CD4-positive, alpha-beta memory T cell (primary cell): Measurements from ENCODE around the gene MCF2L. TPM values are rescaled to one million over a fixed set of nuclear protein-coding genes. Genes with fewer than 3 reads are reported as not detected.

Experiments used
- CTCF ChIA-PET: fragments of 350-600 bp; sonication (Branson Sonifier 250); formaldehyde crosslinking; loops from one replicate; lab custom pipeline; 2021; ENCODE audit warnings: inconsistent platforms; ENCODE audit not compliant: partially characterized antibody; lab: Charles Lee
- POLR2A ChIA-PET: fragments of 350-600 bp; sonication (Branson Sonifier 250); formaldehyde crosslinking; loops from one replicate; lab custom pipeline; 2021; ENCODE audit not compliant: partially characterized antibody; lab: Charles Lee
- DNase-seq, 5 donors: peaks; one replicate each; pipeline versions ENCODE4 v3.0.0 to v3.0.0-alpha.2; 2020 to 2022; ENCODE audit warnings: mixed read lengths in 1 of 5
- H3K27ac ChIP-seq: one replicate; pipeline ENCODE4 v1.7.0; 2013; ENCODE audit warnings: low read depth, low read length
- H3K27me3 ChIP-seq: 2 replicates; pipeline ENCODE4 v1.7.0; 2013; ENCODE audit warnings: mild to moderate bottlenecking, low read length, moderate library complexity; ENCODE audit not compliant: insufficient read depth
- H3K36me3 ChIP-seq: 2 replicates; pipeline ENCODE4 v1.7.0; 2013; ENCODE audit warnings: mild to moderate bottlenecking, low read length, moderate library complexity; ENCODE audit not compliant: insufficient read depth
- H3K4me1 ChIP-seq: 2 replicates; pipeline ENCODE4 v1.7.0; 2013; ENCODE audit warnings: mild to moderate bottlenecking, low read length, moderate library complexity; ENCODE audit not compliant: insufficient read depth
- H3K4me3 ChIP-seq, 2 donors: one replicate each; pipeline ENCODE4 v1.7.0; 2013; ENCODE audit warnings: low read length in 2 of 2, mild to moderate bottlenecking in 1 of 2
- H3K9me3 ChIP-seq, 2 donors: one replicate each; pipeline ENCODE4 v1.7.0; 2013; ENCODE audit warnings: low read length in 2 of 2, control low read depth in 1 of 2; ENCODE audit not compliant: control insufficient read depth in 1 of 2
- H3K27ac Mint-ChIP-seq, 7 donors: one replicate each; pipeline ENCODE4 v1.8.0; 2020 to 2021; ENCODE audit warnings: mixed read lengths in 7 of 7, mild to moderate bottlenecking in 6 of 7, inconsistent platforms in 3 of 7, moderate library complexity in 3 of 7
- H3K27me3 Mint-ChIP-seq, 2 donors: one replicate each; pipeline ENCODE4 v1.8.0; 2020 to 2021; ENCODE audit warnings: mixed read lengths in 2 of 2
- H3K36me3 Mint-ChIP-seq, 2 donors: one replicate each; pipeline ENCODE4 v1.8.0; 2020 to 2021; ENCODE audit warnings: mixed read lengths in 2 of 2, inconsistent platforms in 1 of 2, mild to moderate bottlenecking in 1 of 2
- H3K4me1 Mint-ChIP-seq, 4 donors: one replicate each; pipeline ENCODE4 v1.8.0; 2020 to 2021; ENCODE audit warnings: mixed read lengths in 4 of 4, mild to moderate bottlenecking in 1 of 4
- H3K4me3 Mint-ChIP-seq, 8 donors: one replicate each; pipeline ENCODE4 v1.8.0; 2020 to 2021; ENCODE audit warnings: mixed read lengths in 8 of 8, mild to moderate bottlenecking in 7 of 8, moderate library complexity in 6 of 8, inconsistent platforms in 3 of 8
- H3K9me3 Mint-ChIP-seq, 8 donors: one replicate each; pipeline ENCODE4 v1.8.0; 2020 to 2021; ENCODE audit warnings: mixed read lengths in 8 of 8, mild to moderate bottlenecking in 5 of 8, inconsistent platforms in 3 of 8, moderate library complexity in 1 of 8
- intact Hi-C: fragments of 100-400 bp; cut with micrococcal nuclease; formaldehyde crosslinking; loops from one replicate; pipeline ENCODE4 v1.15.1; 2023
- polyA plus RNA-seq, 2 donors: library from polyadenylated mRNA; unstranded; fragments of 300-500 nt; fragmentation: Illumina TruSeq; gene quantifications; one replicate each; pipeline ENCODE4 v1.2.3, GENCODE V29; 2021
- total RNA-seq, 2 experiments: library from RNA; stranded (reverse); gene quantifications; one replicate each; pipeline ENCODE4 v1.2.3, GENCODE V29; 2021

The MCF2L gene
- total and polyA plus RNA-seq, 4 experiments from 2014 or later: 0.15 to 18.9 (median 10.4) TPM

GRCh38 chr13:113086031-113086750, 117.2 kb downstream of the MCF2L start:
- H3K27ac Mint-ChIP-seq: no peak overlapping the region
- no peaks in the 10 kb centered on the region for H3K4me1 Mint-ChIP-seq
- H3K27me3 Mint-ChIP-seq: no peaks in the 10 kb centered on the region
- no peaks in the 10 kb centered on the region for H3K36me3 ChIP-seq
- no peak overlapping the region for H3K4me3 Mint-ChIP-seq
- no peak overlapping the region for H3K27ac ChIP-seq
- peaks cover 0 to 2% (median 0%) of the 10 kb centered on the region in 8 donors for H3K9me3 Mint-ChIP-seq
- H3K36me3 Mint-ChIP-seq: peaks cover 2 to 9% of the 10 kb centered on the region in 2 donors
- no peaks in the 10 kb centered on the region for H3K27me3 ChIP-seq
- H3K4me3 ChIP-seq: no peak overlapping the region
- H3K9me3 ChIP-seq: no peaks in the 10 kb centered on the region
- POLR2A ChIA-PET: no interaction called here
- no peak for DNase-seq
- intact Hi-C loops: no loop called here
- CTCF ChIA-PET: interaction anchor here (0.7 kb wide), 1 partner anchor 108 kb away, joined by 3 read pairs; no protein-coding TSS in a partner anchor
- H3K4me1 ChIP-seq: no peaks in the 10 kb centered on the region

- Histone ChIP-seq H3K9me3 (no peaks in the 10 kb centered on the region), H3K27ac (no peak overlapping the region), H3K4me3 (no peak overlapping the region), H3K27me3 (no peaks in the 10 kb centered on the region), H3K36me3 (no peaks in the 10 kb centered on the region), H3K4me1 (no peaks in the 10 kb centered on the region)
- Mint-ChIP-seq H3K27ac (no peak overlapping the region), H3K9me3 (peaks cover 0 to 2% (median 0%) of the 10 kb centered on the region in 8 donors), H3K27me3 (no peaks in the 10 kb centered on the region), H3K36me3 (peaks cover 2 to 9% of the 10 kb centered on the region in 2 donors), H3K4me3 (no peak overlapping the region), H3K4me1 (no peaks in the 10 kb centered on the region)
- CTCF ChIA-PET: interaction anchor here (0.7 kb wide), 1 partner anchor 109 kb away, joined by 3 read pairs; no protein-coding TSS in a partner anchor
- intact Hi-C loops: no loop called here
- DNase-seq: no peak
- POLR2A ChIA-PET: no interaction called here
Observed at GRCh38 chr13:113086991-113087922, 118.2 kb downstream of the MCF2L start.

- Mint-ChIP-seq H3K9me3 (peaks cover 0 to 2% (median 0%) of the 10 kb centered on the region in 8 donors), H3K4me3 (no peak overlapping the region), H3K27me3 (no peaks in the 10 kb centered on the region), H3K4me1 (no peaks in the 10 kb centered on the region), H3K36me3 (peaks cover 2 to 9% of the 10 kb centered on the region in 2 donors), H3K27ac (no peak overlapping the region)
- intact Hi-C loops: no loop called here
- H3K4me3 ChIP-seq: no peak overlapping the region
- H3K27ac ChIP-seq: no peak overlapping the region
- CTCF ChIA-PET: no interaction called here
- no peaks in the 10 kb centered on the region for H3K9me3 ChIP-seq
- H3K36me3 ChIP-seq: no peaks in the 10 kb centered on the region
- H3K27me3 ChIP-seq: no peaks in the 10 kb centered on the region
- POLR2A ChIA-PET: no interaction called here
- DNase-seq: no peak
- no peaks in the 10 kb centered on the region for H3K4me1 ChIP-seq
Observed at GRCh38 chr13:113087923-113088690, 119.1 kb downstream of the MCF2L start.

DNA sequence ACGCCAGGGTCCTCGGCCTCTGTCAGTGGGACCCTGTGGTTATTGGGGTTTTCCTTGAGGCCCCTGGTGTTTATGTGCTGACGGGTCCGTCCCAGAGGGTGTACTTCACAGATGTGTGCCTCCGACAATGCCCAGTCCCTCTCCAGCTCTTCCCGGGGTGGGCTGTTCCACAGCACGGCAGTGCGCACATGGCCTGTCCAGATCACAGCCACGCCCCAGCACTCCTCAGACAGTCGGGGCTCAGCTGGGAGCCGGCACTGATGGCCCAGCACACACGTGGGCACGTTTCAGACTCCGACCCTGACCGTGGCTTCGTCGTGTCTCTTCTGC, 119.6 kb downstream of the MCF2L start:
- CTCF ChIA-PET: no interaction called here
- intact Hi-C loops: no loop called here
- POLR2A ChIA-PET: no interaction called here
- Histone ChIP-seq H3K27me3 (no peaks in the 10 kb centered on the region), H3K27ac (no peak overlapping the region), H3K4me1 (no peaks in the 10 kb centered on the region), H3K36me3 (no peaks in the 10 kb centered on the region), H3K9me3 (no peaks in the 10 kb centered on the region), H3K4me3 (no peak overlapping the region)
- Mint-ChIP-seq H3K36me3 (peaks cover 2 to 9% of the 10 kb centered on the region in 2 donors), H3K9me3 (peaks cover 0 to 2% (median 0%) of the 10 kb centered on the region in 8 donors), H3K27ac (no peak overlapping the region), H3K4me1 (no peaks in the 10 kb centered on the region), H3K27me3 (no peaks in the 10 kb centered on the region), H3K4me3 (no peak overlapping the region)
- no peak for DNase-seq

DNA sequence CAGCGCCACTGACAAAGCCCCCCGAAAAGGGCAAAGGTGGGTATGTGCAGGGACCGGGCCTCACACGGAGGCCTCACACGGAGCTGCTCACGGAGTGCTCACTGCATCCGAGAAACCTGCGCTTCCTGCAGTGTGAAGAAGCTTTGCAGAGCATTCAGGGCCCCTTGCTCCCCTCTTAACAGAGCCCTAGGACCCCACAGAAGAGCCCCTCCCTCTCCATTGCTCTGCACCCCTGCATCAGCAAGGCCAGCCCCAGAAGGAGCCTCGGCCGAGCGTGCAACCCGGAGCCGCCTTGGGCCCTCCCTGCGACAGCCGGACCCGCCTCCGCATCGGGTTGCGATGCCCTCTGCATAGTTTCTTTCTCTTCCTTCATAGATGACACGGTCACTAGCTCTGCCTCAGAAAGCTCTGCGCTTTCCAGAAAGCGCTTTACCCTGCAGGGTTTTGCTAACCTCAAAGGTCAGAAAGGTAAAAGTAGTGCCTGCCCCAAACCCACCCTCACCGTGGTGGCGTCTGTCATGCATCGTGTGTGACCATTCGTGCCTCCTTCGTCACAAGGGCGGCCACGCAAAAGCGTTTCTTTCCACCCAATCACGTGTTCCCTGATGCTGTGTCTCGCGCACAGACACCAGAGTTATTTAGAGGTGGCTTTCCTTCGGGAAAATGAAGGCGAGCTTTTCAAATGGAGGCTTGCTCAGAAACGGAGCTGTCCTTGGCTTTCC, 120.8 kb downstream of the MCF2L start:
- intact Hi-C loops: no loop called here
- Mint-ChIP-seq H3K9me3 (no peaks in the 10 kb centered on the region), H3K4me1 (no peaks in the 10 kb centered on the region), H3K27ac (no peak overlapping the region), H3K36me3 (peaks cover 2 to 3% of the 10 kb centered on the region in 2 donors), H3K27me3 (no peaks in the 10 kb centered on the region), H3K4me3 (no peak overlapping the region)
- DNase-seq: no peak
- no peak overlapping the region for H3K27ac ChIP-seq
- no peaks in the 10 kb centered on the region for H3K4me1 ChIP-seq
- H3K36me3 ChIP-seq: no peaks in the 10 kb centered on the region
- POLR2A ChIA-PET: no interaction called here
- no peaks in the 10 kb centered on the region for H3K27me3 ChIP-seq
- CTCF ChIA-PET: no interaction called here
- H3K4me3 ChIP-seq: no peak overlapping the region
- H3K9me3 ChIP-seq: no peaks in the 10 kb centered on the region

DNA sequence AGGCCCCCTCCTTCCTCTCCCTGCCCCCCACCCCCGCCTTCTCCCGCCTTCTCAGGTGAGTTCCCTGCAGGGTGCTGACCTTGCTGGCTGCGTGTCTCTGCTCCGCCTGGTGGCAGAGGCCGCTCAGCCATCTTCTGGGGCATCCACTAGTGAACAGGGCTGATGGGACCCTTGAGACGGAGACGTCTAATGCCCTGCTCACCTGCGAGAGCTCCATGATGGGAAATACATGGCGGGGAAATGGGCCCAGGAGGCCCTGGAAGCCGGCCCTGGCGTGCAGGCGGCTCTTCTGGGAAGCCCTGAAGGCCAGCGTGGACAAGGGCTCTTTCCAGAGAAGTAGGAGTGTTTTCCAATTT, 121.4 kb downstream of the MCF2L start:
- CTCF ChIA-PET: no interaction called here
- no peak overlapping the region for H3K27ac Mint-ChIP-seq
- POLR2A ChIA-PET: no interaction called here
- H3K9me3 Mint-ChIP-seq: no peaks in the 10 kb centered on the region
- intact Hi-C loops: no loop called here
- Histone ChIP-seq H3K36me3 (no peaks in the 10 kb centered on the region), H3K4me3 (no peak overlapping the region), H3K27ac (no peak overlapping the region), H3K27me3 (no peaks in the 10 kb centered on the region), H3K4me1 (no peaks in the 10 kb centered on the region), H3K9me3 (no peaks in the 10 kb centered on the region)
- H3K36me3 Mint-ChIP-seq: peaks cover 2 to 3% of the 10 kb centered on the region in 2 donors
- no peak overlapping the region for H3K4me3 Mint-ChIP-seq
- H3K27me3 Mint-ChIP-seq: no peaks in the 10 kb centered on the region
- H3K4me1 Mint-ChIP-seq: no peaks in the 10 kb centered on the region
- DNase-seq: no peak
